GM21528 (cell line): ENCODE data around the gene TNC.

Experiments
- ATAC-seq: cut with Tn5 transposase; IDR thresholded peaks from one replicate; pipeline ENCODE4 v1.9.1; 2021; ENCODE audit warnings: mild to moderate bottlenecking, moderate library complexity; ENCODE audit not compliant: unreplicated experiment, low FRiP score

The TNC gene

DNA sequence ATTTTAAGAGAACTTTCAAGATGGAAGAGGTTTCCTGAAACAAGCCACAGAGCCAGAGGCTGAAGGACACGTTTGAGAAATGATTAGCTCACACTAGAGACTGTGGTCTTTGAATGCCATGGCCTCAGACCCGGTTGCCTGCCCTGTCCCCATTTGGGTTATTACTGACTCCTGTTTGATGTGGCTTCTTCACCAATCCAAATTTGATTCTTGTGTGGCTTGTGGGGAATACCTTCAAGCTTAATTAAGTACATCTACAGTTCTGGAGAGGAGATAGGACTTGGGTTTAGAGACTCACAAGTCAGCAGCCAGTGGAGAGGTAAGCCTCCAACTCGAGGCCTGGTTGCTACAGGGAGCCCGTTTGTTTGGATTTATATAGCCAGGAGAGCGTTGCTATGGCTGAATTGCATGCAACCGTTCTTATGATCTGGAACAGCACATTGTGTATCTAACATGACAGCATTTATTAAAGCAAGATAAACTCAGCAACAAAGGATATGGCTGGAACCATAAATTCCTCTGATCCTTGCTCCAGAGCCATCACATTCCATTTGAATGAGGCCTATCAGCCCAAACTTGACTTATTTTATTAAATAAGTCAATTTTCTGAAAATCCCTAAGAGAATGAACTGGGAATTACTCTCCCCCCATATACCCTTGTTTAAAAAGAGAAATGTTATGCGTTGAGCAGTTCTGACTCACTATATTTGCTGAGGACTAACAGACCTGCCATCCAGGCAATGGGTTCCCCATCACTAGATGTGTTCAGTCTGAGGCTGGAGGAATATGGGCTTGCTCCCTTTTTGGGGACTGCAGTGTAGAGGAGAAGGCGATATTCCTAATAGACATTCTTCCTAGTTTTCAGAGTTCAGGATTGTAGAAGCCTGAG, 99.2 kb downstream of the TNC start:
- ATAC-seq = no peak

DNA sequence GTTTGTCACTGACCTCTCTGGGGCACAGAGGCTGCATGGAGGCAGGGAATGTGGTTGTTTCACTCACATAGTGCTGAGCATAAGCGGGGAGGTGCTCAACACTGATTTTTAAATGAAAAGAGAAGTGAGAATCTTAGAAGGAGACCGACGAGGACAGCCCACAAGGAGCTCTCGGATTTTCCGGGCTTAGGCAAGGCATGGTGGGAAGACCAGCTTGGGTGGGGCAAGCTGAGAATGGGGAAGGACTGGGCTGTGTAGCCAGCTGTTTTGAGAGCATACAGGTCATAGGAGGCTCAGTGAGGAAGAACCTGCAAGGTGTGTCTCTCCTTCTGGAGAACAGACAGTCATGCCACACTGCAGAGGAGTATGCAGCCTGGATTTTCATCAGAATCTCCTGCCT, 101.6 kb downstream of the TNC start:
- ATAC-seq = no peak

DNA sequence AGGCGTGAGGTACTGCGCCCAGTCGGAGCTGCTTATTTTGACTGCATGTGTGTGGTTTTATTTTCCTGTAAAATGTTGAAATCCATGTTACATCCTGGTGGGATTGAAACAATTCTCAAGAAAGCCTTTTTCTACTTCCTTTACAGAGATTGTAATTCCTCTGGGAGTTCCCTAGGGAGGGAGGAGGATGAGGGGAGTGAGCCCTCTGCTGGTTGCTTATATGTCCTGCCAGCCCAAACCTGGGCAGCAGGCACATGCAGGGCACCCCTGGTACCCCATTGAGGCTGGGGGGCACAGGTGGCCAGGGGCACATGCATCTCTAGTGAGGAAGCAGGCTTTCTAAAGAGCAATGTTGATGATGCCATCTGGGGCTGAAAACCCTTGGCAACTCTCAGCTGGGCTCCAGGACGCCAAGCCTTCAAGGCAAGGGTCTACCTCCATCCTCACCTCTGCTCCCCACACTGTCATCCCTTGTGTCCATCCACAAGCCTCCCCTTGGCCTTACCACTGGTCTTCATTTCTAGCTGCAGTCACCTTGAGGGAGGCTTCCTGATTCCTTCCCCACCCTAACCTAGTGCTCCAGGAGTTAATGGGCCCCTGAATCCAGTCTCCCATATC, 102.8 kb downstream of the TNC start:
- ATAC-seq = no peak

DNA sequence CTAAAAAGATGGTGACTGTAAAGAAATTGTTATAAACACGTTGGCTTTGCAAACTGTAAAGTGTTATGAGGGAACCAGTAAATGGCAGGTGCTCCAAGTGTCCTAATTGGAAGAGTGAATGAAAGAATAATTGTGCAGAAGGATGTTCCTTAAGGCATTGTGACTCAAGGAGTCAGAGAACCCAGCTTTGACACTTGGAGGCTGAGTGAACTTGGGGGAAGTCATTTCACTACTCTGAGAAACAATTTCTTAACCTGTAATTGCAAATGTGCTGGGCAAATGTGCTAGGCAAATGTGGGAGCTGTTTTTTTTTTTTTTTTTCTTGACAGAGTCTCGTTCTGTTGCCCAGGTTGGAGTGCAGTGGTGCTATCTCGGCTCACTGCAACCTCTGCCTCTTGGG, 103.5 kb downstream of the TNC start:
- ATAC-seq = no peak

DNA sequence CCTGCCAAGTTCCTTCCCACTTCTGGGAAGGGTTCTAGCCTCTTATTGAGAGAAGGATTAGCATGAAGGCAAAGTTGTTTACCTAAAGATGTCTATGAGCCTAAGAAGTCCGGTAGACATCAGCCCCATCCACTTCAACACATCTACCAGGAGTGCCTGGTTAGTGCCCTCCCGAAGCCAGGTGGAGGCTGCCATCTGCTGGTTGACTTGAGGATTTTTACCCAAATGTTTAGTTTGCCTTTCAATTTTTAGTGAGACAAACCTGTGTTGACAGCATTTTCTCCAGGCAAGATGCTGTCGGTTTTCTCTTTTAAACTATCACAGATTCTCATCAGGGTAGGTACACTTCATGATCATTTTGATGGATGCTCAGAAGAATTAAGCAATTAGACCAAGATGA, 104.0 kb downstream of the TNC start:
- no peak for ATAC-seq

DNA sequence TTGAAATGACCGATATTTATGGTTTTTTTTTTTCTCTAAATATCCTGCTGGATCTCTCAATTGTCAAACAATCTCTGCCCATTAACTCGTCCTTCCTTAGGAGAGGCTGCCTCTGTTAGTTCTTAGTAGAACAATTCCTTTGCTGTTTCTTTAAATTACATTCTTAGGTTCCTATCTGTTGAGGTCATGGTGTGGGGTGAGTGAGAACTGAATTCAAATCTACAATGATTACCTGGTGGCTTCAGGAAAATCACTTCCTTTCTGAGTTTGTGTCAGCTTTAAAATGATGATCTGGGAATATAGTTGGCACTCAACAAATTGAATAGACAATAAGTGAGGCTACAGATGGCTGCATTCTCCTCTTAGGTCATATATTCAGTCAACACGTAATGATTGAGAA, 105.5 kb downstream of the TNC start:
- no peak for ATAC-seq

DNA sequence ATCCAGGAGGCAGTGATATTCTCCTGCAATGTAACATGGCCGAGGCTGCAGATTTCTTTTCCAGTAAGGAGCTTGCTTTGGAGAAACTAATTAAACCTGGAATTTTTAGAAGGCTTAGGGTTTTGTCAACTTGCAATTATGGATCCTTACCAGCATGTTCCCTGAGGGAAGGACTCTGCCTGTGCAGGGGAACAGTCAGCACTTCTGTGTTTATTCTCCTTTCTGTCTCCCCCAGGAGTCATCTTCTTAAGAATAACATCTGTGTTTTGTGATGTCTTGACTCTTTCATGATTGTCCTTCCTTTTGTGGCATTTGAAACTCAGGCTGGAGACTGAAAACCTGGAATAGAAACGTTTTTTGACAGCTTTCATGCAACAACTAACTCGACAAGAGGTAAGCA, 107.1 kb downstream of the TNC start:
- ATAC-seq = no peak

DNA sequence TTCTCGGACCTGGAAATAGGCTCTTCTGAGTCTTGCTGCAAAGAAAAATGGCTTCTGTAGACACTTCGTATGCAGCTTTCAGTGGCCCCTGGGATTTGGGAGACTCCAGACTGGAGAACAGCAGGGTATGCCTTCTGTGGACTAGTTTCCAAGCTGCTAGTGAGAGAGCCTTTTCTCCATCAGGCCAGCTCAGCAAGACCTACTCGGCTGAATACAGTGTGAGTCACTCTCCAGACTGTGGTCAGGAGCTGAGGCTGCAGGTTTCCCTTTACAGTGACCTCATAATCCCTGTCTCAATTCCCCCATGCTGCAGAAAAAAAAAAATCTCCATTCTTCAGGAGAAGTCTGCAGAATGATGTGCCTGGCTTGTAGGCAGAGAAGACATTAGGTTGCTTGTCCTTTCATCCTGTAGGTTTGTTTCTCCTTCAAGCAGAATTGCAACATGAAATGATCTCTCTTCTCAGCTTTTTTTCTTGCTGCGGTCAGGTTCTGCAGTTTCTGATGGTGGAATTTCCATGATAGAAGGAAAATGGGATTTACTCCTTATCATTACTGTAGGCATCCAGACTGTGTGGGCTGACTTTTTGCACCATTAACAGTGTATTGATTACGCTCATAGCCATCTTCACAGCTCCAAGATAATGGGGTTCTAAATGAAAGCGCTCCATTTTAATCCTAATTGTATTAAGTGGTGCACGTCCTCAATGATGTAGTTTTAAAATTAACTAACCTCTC, 109.3 kb downstream of the TNC start:
- ATAC-seq = no peak

DNA sequence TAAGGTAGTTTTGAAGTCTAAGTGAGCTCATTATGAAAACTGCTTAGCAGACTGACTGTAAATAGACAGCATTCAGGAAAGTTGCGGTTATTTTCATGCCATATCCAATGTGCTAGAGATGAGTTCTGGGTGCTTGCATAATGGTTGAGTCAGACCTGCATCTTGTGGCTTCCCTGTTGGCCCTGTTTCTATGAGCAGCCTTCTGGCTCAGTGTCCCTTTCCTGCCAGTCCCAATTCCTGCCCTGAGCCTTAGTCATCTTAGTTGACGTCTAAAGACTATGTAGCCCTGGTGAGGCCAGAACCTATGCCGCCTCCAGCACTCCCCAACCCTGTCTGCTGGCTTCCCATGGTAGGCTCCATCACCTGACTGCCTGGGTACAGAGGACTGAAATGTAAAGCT, 111.3 kb downstream of the TNC start:
- no peak for ATAC-seq

DNA sequence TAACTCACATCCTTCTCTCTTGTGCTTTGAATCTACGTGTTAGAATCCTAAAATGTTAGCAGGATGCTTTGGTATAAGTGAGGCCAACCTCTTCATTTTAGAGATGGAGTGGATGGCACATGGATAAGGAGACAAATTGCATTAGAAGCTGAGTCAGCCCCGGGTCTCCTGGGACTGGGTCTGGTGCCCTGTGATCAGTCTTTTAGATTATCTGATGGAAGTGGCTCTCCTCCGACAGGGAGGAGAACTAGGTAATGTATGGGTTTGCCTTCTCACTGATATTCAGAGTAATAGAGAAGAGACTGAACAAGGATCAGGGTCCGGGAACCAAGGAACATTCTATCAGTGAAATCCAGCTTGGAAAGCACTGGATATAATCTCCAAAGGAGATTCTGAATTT, 112.6 kb downstream of the TNC start:
- no peak for ATAC-seq

DNA sequence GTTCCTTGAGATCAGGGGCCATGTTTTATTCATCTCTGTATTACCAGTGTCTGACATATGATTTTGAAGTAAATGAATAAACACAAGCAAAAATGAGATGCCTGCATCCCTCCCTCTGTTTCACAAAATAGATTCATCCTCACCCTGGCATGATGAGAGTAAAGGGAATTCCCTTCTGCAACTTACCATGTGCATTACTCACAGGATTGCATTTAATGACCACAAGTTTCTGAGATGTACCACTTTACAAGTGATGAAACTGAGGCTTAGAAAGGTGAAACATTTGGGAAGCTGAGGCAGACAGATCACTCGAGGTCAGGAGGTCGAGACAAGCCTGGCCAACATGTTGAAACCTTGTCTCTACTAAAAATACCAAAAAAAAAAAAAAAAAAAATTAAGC, 113.4 kb downstream of the TNC start:
- ATAC-seq = no peak

DNA sequence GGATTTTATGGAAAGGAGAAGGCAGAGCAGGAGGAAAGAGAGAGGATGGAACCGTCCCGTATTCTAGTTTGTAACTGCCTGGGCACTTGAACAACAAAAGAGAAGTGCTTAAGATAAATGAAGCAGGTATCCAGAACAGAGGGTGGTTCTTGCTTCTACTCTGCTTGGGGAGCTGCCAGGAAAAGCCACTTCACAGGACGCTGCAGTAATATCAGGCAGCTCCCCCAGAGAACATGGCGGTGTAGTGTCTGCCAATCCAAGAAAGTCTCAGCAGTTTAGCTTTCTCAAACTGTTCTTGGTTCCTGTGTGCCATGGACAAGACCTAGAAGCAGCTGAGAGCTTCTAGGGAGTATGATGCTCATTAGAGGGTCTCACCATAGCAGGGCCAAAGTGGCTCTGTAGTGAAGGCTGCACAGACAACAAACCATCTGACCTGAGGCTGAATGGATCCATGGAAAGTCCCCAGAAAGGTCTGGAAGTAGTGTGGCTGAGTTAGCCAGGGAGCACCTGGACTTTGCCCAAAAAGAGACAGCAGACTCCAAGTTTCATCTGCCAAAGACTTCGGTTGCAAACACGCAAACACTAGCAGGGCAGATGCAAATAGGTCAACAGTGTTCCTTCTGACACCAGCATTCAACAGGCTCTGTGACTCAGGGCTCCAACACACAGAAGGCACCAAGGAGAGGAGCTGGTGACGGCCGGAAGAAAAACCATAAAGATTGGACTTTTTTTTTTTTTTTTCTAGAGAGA, 115.4 kb downstream of the TNC start:
- no peak for ATAC-seq

DNA sequence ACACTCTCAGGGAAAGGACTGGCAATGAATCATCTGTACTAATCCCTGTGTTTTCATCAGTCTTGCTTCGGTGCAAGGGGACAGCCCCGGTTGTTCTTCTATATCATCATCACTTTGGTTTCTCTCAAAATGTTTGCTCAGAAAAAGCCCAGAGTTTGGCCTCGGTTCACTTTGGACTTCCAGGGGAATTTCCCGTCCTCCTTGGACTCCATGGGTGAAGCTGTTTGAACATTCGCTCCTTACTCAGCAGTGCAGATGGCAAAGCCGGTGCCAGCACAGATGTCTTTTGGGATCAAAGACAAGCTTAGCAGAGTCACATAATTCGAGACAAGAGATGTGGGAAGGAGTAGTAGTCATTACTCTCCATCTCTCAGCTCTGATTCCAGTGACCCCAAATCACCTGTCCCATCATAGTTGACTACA, 117.7 kb downstream of the TNC start:
- no peak for ATAC-seq

DNA sequence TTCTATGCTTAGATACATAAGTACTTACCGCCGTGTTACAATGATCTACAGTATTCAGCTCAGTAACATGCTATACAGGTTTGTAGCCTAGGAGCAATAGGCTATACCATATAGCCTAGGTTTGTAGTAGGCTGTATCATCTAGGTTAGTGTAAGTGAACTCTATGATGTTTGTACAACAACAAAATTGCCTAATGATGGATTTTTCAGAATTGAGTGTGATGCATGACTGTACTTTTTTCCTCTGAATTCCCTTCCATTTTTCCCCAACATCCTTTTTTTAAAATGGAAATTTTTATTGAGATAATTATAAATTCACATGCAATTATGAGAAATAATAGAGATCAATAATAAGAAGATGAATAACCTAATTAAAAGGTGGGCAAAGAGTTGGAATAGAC, 119.6 kb downstream of the TNC start:
- no peak for ATAC-seq

DNA sequence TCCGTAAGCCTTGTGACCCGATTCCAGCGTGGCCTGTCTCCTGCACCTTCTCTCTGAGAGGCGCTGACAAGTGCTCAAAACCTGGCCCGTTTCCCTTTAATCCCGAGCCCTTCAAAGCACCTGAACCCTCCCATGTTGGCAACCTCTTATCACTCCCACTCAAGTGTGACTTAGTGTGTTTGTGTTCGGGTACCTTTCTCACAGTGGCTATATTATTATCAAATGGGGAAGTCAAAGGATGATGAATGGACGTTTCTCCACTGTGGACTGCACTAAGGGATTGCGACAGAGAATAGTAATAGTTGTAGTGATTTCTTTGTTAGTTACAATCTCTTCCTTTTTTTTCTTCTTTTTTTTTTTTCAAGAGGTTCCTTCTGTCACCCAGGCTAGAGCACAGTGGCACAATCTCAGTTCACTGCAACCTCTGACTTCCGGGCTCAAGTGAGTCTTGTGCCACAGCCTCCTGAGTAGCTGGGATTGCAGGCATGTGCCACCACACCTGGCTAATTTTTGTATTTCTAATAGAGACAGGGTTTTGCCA, 122.2 kb downstream of the TNC start:
- ATAC-seq = no peak

DNA sequence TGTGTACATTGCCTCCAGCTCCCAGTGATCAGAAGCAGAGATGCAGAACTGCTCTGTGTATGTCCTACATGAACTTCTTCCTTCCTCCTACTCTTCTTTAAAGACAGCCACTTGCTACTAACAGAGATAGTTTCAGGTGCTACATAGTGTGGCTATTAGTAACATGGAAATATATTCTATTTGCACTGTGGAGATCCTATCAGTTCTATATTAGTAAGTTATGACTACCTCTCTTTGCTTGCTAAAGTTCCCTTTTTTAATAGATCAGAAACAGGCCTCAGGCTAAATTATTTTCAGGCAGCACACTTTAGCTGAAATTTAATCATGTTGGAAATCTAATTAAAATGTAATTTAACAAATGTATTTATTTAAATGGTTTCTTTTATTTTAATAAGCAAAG, 123.2 kb downstream of the TNC start:
- no peak for ATAC-seq

DNA sequence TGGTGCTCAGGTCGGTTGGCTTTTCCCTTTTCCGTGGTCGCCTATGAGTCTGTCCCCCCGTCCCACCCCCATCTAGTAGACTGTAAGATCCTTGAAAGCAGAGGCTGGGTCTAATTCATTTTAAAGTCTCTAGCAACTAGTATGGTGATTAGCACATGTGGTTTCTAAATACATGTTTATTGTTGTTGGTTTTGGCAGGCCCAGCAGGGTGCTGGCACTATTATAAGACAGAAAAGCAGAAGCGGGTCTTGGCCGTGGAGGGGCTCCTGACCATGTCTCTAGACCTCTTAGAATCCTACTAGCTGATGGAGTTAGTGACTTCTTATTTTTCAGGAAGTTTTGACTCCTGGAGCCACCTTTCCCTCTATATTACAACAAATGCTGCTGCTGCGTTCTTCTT, 126.1 kb downstream of the TNC start:
- ATAC-seq = no peak

DNA sequence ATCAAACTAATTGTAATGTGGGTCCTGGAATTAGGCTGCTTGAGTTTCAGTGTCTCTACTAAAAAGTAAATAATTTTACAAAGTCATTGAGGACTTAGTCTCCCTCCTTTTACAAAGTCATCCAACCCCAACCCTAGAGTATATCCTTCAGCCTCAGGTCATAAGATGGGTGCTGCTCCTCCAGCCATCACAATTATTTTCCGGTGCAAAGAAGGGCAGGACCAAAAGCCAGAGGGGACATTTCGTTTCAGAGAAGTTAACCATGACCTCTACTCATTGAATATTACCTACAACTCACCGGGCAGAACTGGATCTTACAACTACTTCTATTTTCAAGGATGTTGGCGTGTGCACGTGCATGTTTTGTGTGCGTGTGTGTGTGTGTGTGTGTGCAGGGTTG, 127.1 kb downstream of the TNC start:
- ATAC-seq = no peak

DNA sequence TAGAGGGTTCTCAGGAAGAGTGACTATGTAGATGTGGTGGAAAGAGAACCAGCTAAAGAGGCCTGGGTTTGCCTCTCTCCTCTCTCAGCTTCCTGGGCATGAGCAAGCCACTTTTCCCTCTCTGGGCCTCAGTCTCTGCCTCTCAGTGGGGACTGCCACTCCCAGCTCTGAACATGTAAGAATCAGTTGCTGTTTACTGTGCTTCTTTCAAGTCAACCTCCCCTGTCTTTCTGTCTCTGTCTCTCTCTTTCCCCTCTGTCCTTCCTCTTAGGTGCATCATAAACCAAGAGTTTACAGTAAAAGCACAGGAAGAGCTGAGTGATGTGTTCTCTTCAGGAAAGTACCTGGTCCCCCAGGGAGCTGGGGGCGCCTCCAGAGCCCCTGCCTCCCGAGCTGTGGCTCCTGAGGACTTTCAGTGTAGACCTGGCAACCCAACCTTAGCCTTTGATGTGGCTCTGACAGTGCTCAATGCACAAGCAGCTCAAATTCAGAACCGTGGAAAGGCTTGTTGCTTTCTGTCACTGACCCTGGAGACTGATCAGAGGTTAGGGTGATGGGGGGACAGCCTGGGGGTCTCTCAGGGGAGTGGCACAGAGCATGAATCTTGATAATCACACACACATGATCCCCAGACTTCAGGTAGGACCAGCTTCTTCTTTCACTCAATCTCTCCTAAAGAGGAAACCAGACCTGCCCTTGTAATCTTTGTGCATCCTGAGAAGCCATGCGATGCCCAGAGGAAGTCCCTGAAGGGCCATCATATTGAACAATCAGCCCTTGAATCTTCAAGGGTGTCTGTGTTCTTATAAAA, 128.2 kb downstream of the TNC start:
- no peak for ATAC-seq
